GM12891 (cell line): Measurements from ENCODE around the gene B3GALT4.

Experiments
- POLR2A ChIP-seq: IDR thresholded peaks from 2 replicates; pipeline ENCODE4 v1.6.1; 2011; ENCODE audit warnings: low read depth, low read length, control low read depth
- POLR2AphosphoS5 ChIP-seq: IDR thresholded peaks from 2 replicates; pipeline ENCODE4 v1.6.1; 2011; ENCODE audit warnings: low read depth, low read length, control low read depth
- SPI1 ChIP-seq: IDR thresholded peaks from 2 replicates; pipeline ENCODE4 v1.6.1; 2011; ENCODE audit warnings: low read depth, low read length, control low read depth

GRCh38 chr6:33280539-33280938, 3.6 kb downstream of the B3GALT4 start:
- no peak for TF ChIP-seq POLR2A
- TF ChIP-seq SPI1: no peak
- TF ChIP-seq POLR2AphosphoS5: no peak
